Measurements from ENCODE around the gene MMP11. TPM values are rescaled to one million over a fixed set of nuclear protein-coding genes. Genes with fewer than 3 reads are reported as not detected.

Gene MMP11
- polyA plus RNA-seq, 3 donors, result not detected

GRCh38 chr22:23826510-23827350 is 54.1 kb downstream of the MMP11 start:
- Histone ChIP-seq H2AFZ (ENCODE audit: insufficient read depth, low read depth, low read length, poor library complexity, severe bottlenecking) (no peak overlapping the region), H3K27me3 (ENCODE audit: control insufficient read depth in 2 of 2, insufficient read depth in 2 of 2, low read length in 2 of 2) (no peaks in the 10 kb centered on the region), H3K4me3 (replicated peaks in 1 of 3; ENCODE audit: low read depth in 2 of 3, low read length in 3 of 3) (no peak overlapping the region), H3K4me2 (replicated peaks; ENCODE audit: extremely low read depth, low read length, poor library complexity, severe bottlenecking) (no peak overlapping the region), H3K4me1 (ENCODE audit: control insufficient read depth in 1 of 2, insufficient read depth in 2 of 2, low read length in 2 of 2) (no peaks in the 10 kb centered on the region), H3K36me3 (replicated peaks in 1 of 2; ENCODE audit: control insufficient read depth in 1 of 2, insufficient read depth in 2 of 2, low read length in 2 of 2) (peaks cover 77 to 98% of the 10 kb centered on the region in 2 donors), H4K20me1 (ENCODE audit: insufficient read depth, low read length) (peaks cover 16% of the 10 kb centered on the region), H3K9me3 (replicated peaks in 1 of 2; ENCODE audit: control insufficient read depth in 1 of 2, insufficient read depth in 1 of 2, low read length in 2 of 2) (no peaks in the 10 kb centered on the region), H3K9ac (ENCODE audit: insufficient read depth, low read length, poor library complexity, severe bottlenecking) (no peak overlapping the region), H3K79me2 (ENCODE audit: insufficient read depth, low read length) (no peaks in the 10 kb centered on the region), H3K27ac (ENCODE audit: low read depth in 1 of 2, low read length in 2 of 2) (no peak overlapping the region)
- 95% methylated on average over 14 of the region's 15 CpGs for WGBS (ENCODE audit: insufficient coverage)
- no peak for DNase-seq
- Mint-ChIP-seq H3K9me3 (peaks cover 0 to 3% (median 0%) of the 10 kb centered on the region in 7 donors), H3K27me3 (ENCODE audit: low read depth in 3 of 3) (peaks cover 0 to 2% (median 0%) of the 10 kb centered on the region in 3 donors), H3K27ac (no peak overlapping the region), H3K4me1 (no peaks in the 10 kb centered on the region), H3K36me3 (peaks cover 81 to 99% of the 10 kb centered on the region in 2 donors), H3K4me3 (no peak overlapping the region)
- intact Hi-C loops (cut with micrococcal nuclease), result no loop called here
- TF ChIP-seq CTCF (IDR thresholded peaks at IDR 0.05), result no peak

- H4K20me1 ChIP-seq (ENCODE audit: insufficient read depth, low read length), result peaks cover 23% of the 10 kb centered on the region
- no peaks in the 10 kb centered on the region for H3K79me2 ChIP-seq (ENCODE audit: insufficient read depth, low read length)
- H3K4me1 ChIP-seq (ENCODE audit: control insufficient read depth in 1 of 2, insufficient read depth in 2 of 2, low read length in 2 of 2), result no peaks in the 10 kb centered on the region
- H3K9me3 Mint-ChIP-seq, result peaks cover 0 to 3% (median 0%) of the 10 kb centered on the region in 7 donors
- no peaks in the 10 kb centered on the region for H3K9me3 ChIP-seq (replicated peaks in 1 of 2; ENCODE audit: control insufficient read depth in 1 of 2, insufficient read depth in 1 of 2, low read length in 2 of 2)
- 100% methylated on average over 4 of the region's 11 CpGs for WGBS (ENCODE audit: insufficient coverage)
- peaks cover 77 to 99% of the 10 kb centered on the region in 2 donors for H3K36me3 Mint-ChIP-seq
- H2AFZ ChIP-seq (ENCODE audit: insufficient read depth, low read depth, low read length, poor library complexity, severe bottlenecking), result no peak overlapping the region
- no peak overlapping the region for H3K4me2 ChIP-seq (replicated peaks; ENCODE audit: extremely low read depth, low read length, poor library complexity, severe bottlenecking)
- TF ChIP-seq CTCF (IDR thresholded peaks at IDR 0.05), result no peak
- peaks cover 77 to 98% of the 10 kb centered on the region in 2 donors for H3K36me3 ChIP-seq (replicated peaks in 1 of 2; ENCODE audit: control insufficient read depth in 1 of 2, insufficient read depth in 2 of 2, low read length in 2 of 2)
- H3K4me1 Mint-ChIP-seq, result no peaks in the 10 kb centered on the region
- no peak overlapping the region for H3K4me3 ChIP-seq (replicated peaks in 1 of 3; ENCODE audit: low read depth in 2 of 3, low read length in 3 of 3)
- DNase-seq, result no peak
- no peak overlapping the region for H3K27ac ChIP-seq (ENCODE audit: low read depth in 1 of 2, low read length in 2 of 2)
- intact Hi-C loops (cut with micrococcal nuclease), result no loop called here
- H3K9ac ChIP-seq (ENCODE audit: insufficient read depth, low read length, poor library complexity, severe bottlenecking), result no peak overlapping the region
- H3K27me3 Mint-ChIP-seq (ENCODE audit: low read depth in 3 of 3), result peaks cover 0 to 4% (median 0%) of the 10 kb centered on the region in 3 donors
- H3K27ac Mint-ChIP-seq, result no peak overlapping the region
- H3K4me3 Mint-ChIP-seq, result no peak overlapping the region
- H3K27me3 ChIP-seq (ENCODE audit: control insufficient read depth in 2 of 2, insufficient read depth in 2 of 2, low read length in 2 of 2), result no peaks in the 10 kb centered on the region
These were observed 54.8 kb downstream of the MMP11 start for GRCh38 chr22:23827351-23827995.

All from CD14-positive monocyte (primary cell).